HG03457 (cell line): ENCODE measurements around the gene TRPC6.
"Not testable (repeated sequence)": the region's sequence is repeated elsewhere in the genome, so short reads cannot be mapped to it uniquely, and the experiment has no call there.

Experiments
- ATAC-seq: cut with Tn5 transposase; IDR thresholded peaks from one replicate; pipeline ENCODE4 v1.9.1; 2021; ENCODE audit warnings: moderate number of reproducible peaks; ENCODE audit not compliant: unreplicated experiment

The TRPC6 gene

GRCh38 chr11:101523193-101523592 lies 60.6 kb downstream of the TRPC6 start:
- ATAC-seq: no peak

GRCh38 chr11:101521821-101522220 lies 62.0 kb downstream of the TRPC6 start:
- ATAC-seq: no peak

- ATAC-seq: no peak
Measured at GRCh38 chr11:101516546-101516945, 67.3 kb downstream of the TRPC6 start.

- ATAC-seq: no peak
Measured at GRCh38 chr11:101511065-101511464, 72.7 kb downstream of the TRPC6 start.

- no peak for ATAC-seq
Measured at GRCh38 chr11:101510591-101510990, 73.2 kb downstream of the TRPC6 start.

GRCh38 chr11:101509922-101510321 lies 73.9 kb downstream of the TRPC6 start:
- ATAC-seq: no peak

- ATAC-seq: no peak
Measured at GRCh38 chr11:101508370-101508769, 75.4 kb downstream of the TRPC6 start.

GRCh38 chr11:101498891-101499290 lies 84.9 kb downstream of the TRPC6 start:
- ATAC-seq: no peak

- no peak for ATAC-seq
Measured at GRCh38 chr11:101497291-101497690, 86.5 kb downstream of the TRPC6 start.

GRCh38 chr11:101487775-101488174 lies 96.0 kb downstream of the TRPC6 start:
- no peak for ATAC-seq

GRCh38 chr11:101482556-101483124 lies 101.2 kb downstream of the TRPC6 start:
- no peak for ATAC-seq

GRCh38 chr11:101478587-101479369 lies 105.0 kb downstream of the TRPC6 start:
- no peak for ATAC-seq

- no peak for ATAC-seq
Measured at GRCh38 chr11:101477926-101478325, 105.9 kb downstream of the TRPC6 start.

- ATAC-seq: no peak
Measured at GRCh38 chr11:101476191-101476590, 107.6 kb downstream of the TRPC6 start.

GRCh38 chr11:101475699-101476098 lies 108.1 kb downstream of the TRPC6 start:
- ATAC-seq: no peak

- ATAC-seq: no peak
Measured at GRCh38 chr11:101474666-101475065, 109.1 kb downstream of the TRPC6 start.

- ATAC-seq: no peak
Measured at GRCh38 chr11:101470881-101471520, 112.8 kb downstream of the TRPC6 start.

GRCh38 chr11:101470419-101470818 lies 113.4 kb downstream of the TRPC6 start:
- ATAC-seq: no peak

- ATAC-seq: no peak
Measured at GRCh38 chr11:101466352-101466751, 117.5 kb downstream of the TRPC6 start.

- ATAC-seq: not testable (repeated sequence)
Measured at GRCh38 chr11:101464388-101464787, 119.4 kb downstream of the TRPC6 start.

GRCh38 chr11:101459020-101459419 lies 124.8 kb downstream of the TRPC6 start:
- no peak for ATAC-seq

- ATAC-seq: no peak
Measured at GRCh38 chr11:101458161-101458560, 125.6 kb downstream of the TRPC6 start.
